HepG2 (cell line): Measurements from ENCODE around the gene C5. TPM values are rescaled to one million over a fixed set of nuclear protein-coding genes. Genes with fewer than 3 reads are reported as not detected.

ENCODE experiments used
- IKZF4 ChIP-seq: sonication (generic); formaldehyde crosslinking; IDR thresholded peaks from 2 replicates; pipeline ENCODE4 v1.5.1; 2020; ENCODE audit warnings: borderline replicate concordance, mild to moderate bottlenecking, low read depth, missing genetic modification reagents; ENCODE audit errors: not compliant biosample characterization
- KMT2A ChIP-seq: sonication (generic); formaldehyde crosslinking; IDR thresholded peaks from 2 replicates; pipeline ENCODE4 v1.4.0; 2020; ENCODE audit warnings: missing genetic modification reagents
- MYNN ChIP-seq: sonication (generic); formaldehyde crosslinking; IDR thresholded peaks from 2 replicates; pipeline ENCODE4 v1.4.0; 2020; ENCODE audit warnings: mild to moderate bottlenecking, low read depth, missing genetic modification reagents
- NCOA2 ChIP-seq: sonication (generic); formaldehyde crosslinking; IDR thresholded peaks from 2 replicates; pipeline ENCODE4 v1.8.0; 2022; ENCODE audit warnings: inconsistent platforms
- POGZ ChIP-seq: sonication (generic); formaldehyde crosslinking; IDR thresholded peaks from 2 replicates; pipeline ENCODE4 v1.4.0; 2020; ENCODE audit warnings: mild to moderate bottlenecking, missing genetic modification reagents
- RFX3 ChIP-seq: IDR thresholded peaks from 2 replicates; pipeline ENCODE4 v1.6.1; 2016; ENCODE audit warnings: missing biosample characterization, missing genetic modification reagents
- ZMYM3 ChIP-seq: sonication (generic); formaldehyde crosslinking; IDR thresholded peaks from 2 replicates; pipeline ENCODE4 v1.5.1; 2020; ENCODE audit warnings: mild to moderate bottlenecking, missing genetic modification reagents
- ZMYM4 ChIP-seq: sonication (generic); formaldehyde crosslinking; IDR thresholded peaks from 2 replicates; pipeline ENCODE4 v1.8.1; 2023; ENCODE audit warnings: mild to moderate bottlenecking, missing genetic modification reagents
- ZNF264 ChIP-seq: sonication (generic); formaldehyde crosslinking; IDR thresholded peaks from 2 replicates; pipeline ENCODE4 v1.4.0; 2020; ENCODE audit warnings: missing genetic modification reagents
- ZNF335 ChIP-seq: sonication (generic); formaldehyde crosslinking; IDR thresholded peaks from 2 replicates; pipeline ENCODE4 v1.4.0; 2020; ENCODE audit warnings: missing genetic modification reagents
- ZNF354B ChIP-seq: sonication (generic); formaldehyde crosslinking; IDR thresholded peaks from 2 replicates; pipeline ENCODE4 v1.8.0; 2022; ENCODE audit warnings: mild to moderate bottlenecking, missing genetic modification reagents
- ZNF550 ChIP-seq: sonication (generic); formaldehyde crosslinking; IDR thresholded peaks from 2 replicates; pipeline ENCODE4 v1.4.0; 2020; ENCODE audit warnings: mild to moderate bottlenecking, missing genetic modification reagents, borderline replicate concordance
- ZNF615 ChIP-seq: sonication (generic); formaldehyde crosslinking; IDR thresholded peaks from 2 replicates; pipeline ENCODE4 v1.5.0; 2020; ENCODE audit warnings: mild to moderate bottlenecking, missing genetic modification reagents, borderline replicate concordance
- polyA plus RNA-seq, 8 experiments: library from polyadenylated mRNA; depleted of rRNA in 3 of 8; stranded (reverse) in 7 of 8; unstranded in 1 of 8; fragments of >200 nt; fragmentation: Illumina TruSeq in 4 of 8; extraction: Trizol in 4 of 8; gene quantifications; 2 replicates each; pipeline versions ENCODE4 v1.2.1 to v1.2.3, GENCODE V29; 2011 to 2016; ENCODE audit warnings: low read depth in 4 of 8, missing spikeins in 1 of 8, mixed read lengths in 1 of 8; ENCODE audit not compliant: insufficient read depth in 1 of 8
- total RNA-seq, 5 experiments: library from RNA; depleted of rRNA; stranded (reverse); fragments of >200 nt; fragmentation: Illumina TruSeq; extraction: Trizol; gene quantifications; 2 replicates each; pipeline ENCODE4 v1.2.3, GENCODE V29; 2016; ENCODE audit warnings: low read depth in 1 of 5
- TF ChIP-seq, protein P1 (sequence below), 2 experiments: sonication (generic) in 1 of 2; formaldehyde crosslinking in 1 of 2; IDR thresholded peaks; 2 replicates each; pipeline versions ENCODE4 v1.5.1 to v1.6.1; 2011 to 2020; ENCODE audit warnings: borderline replicate concordance in 1 of 2, low read depth in 1 of 2, low read length in 1 of 2, mild to moderate bottlenecking in 1 of 2, missing genetic modification reagents in 1 of 2, moderate library complexity in 1 of 2
- TF ChIP-seq, protein P2 (sequence below): sonication (generic); formaldehyde crosslinking; IDR thresholded peaks from 2 replicates; pipeline ENCODE4 v1.4.0; 2020; ENCODE audit warnings: missing genetic modification reagents
- TF ChIP-seq, protein P3 (sequence below): sonication (generic); formaldehyde crosslinking; IDR thresholded peaks from 2 replicates; pipeline ENCODE4 v1.8.0; 2022; ENCODE audit warnings: mild to moderate bottlenecking, missing genetic modification reagents, borderline replicate concordance
- TF ChIP-seq, protein P4 (sequence below): IDR thresholded peaks from 2 replicates; pipeline ENCODE4 v1.6.1; 2016; ENCODE audit warnings: low read depth
- TF ChIP-seq, protein P5 (sequence below): sonication (generic); formaldehyde crosslinking; IDR thresholded peaks from 2 replicates; pipeline ENCODE4 v1.5.1; 2020; ENCODE audit warnings: missing genetic modification reagents, mild to moderate bottlenecking, borderline replicate concordance
- TF ChIP-seq, protein P6 (sequence below): sonication (generic); formaldehyde crosslinking; IDR thresholded peaks from 2 replicates; pipeline ENCODE4 v1.5.0; 2020; ENCODE audit warnings: missing genetic modification reagents

C5 gene
- total and polyA plus RNA-seq, 2 of the 13 experiments (the other 11 are each of a cell fraction or from before 2014, with no cell fraction given): 57.6 to 192 TPM

DNA sequence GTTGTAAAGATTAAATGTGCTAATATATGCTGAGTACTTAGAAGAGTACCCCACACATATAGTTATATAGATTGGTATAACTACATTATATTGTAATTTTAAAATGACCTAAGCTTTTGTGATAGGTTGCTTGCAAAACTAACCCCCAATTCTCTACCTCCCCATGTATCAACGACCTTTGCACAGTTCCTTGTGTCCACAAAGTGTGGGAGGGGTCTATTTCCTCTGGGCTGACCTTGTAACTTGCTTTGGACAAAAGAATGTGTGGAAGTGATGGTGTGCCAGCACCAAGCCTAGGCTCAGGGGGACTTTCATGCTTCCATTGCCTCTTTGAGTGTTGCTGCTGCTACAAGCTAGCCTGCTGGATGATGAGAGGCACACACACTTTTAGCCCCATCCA, 20.6 kb downstream of the C5 start (continued):
- TF ChIP-seq, protein P1, sequence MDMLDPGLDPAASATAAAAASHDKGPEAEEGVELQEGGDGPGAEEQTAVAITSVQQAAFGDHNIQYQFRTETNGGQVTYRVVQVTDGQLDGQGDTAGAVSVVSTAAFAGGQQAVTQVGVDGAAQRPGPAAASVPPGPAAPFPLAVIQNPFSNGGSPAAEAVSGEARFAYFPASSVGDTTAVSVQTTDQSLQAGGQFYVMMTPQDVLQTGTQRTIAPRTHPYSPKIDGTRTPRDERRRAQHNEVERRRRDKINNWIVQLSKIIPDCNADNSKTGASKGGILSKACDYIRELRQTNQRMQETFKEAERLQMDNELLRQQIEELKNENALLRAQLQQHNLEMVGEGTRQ (IDR thresholded peaks at IDR 0.05; ENCODE audit: low read depth, low read length): no peak
- TF ChIP-seq, protein P1 (CRISPR knock-in tag; IDR thresholded peaks at IDR 0.05; ENCODE audit: borderline replicate concordance): no peak
- TF ChIP-seq ZMYM4 (CRISPR knock-in tag) (peak; percentile 58; the same call in 1 of the 2 replicates), NCOA2 (CRISPR knock-in tag) (no peak), POGZ (CRISPR knock-in tag) (peak; percentile 59; the same call in 1 of the 2 replicates), IKZF4 (CRISPR knock-in tag) (no peak), ZNF615 (CRISPR knock-in tag) (no peak), ZNF550 (no peak), ZNF264 (CRISPR knock-in tag) (no peak), ZNF335 (CRISPR knock-in tag) (no peak), KMT2A (CRISPR knock-in tag) (no peak), ZNF354B (no peak), ZMYM3 (CRISPR knock-in tag) (0 out of 2 replicates have a peak, but pooled peaks have one; percentile 22), RFX3 (CRISPR knock-in tag) (no peak), MYNN (CRISPR knock-in tag) (no peak)
- TF ChIP-seq, protein P2, sequence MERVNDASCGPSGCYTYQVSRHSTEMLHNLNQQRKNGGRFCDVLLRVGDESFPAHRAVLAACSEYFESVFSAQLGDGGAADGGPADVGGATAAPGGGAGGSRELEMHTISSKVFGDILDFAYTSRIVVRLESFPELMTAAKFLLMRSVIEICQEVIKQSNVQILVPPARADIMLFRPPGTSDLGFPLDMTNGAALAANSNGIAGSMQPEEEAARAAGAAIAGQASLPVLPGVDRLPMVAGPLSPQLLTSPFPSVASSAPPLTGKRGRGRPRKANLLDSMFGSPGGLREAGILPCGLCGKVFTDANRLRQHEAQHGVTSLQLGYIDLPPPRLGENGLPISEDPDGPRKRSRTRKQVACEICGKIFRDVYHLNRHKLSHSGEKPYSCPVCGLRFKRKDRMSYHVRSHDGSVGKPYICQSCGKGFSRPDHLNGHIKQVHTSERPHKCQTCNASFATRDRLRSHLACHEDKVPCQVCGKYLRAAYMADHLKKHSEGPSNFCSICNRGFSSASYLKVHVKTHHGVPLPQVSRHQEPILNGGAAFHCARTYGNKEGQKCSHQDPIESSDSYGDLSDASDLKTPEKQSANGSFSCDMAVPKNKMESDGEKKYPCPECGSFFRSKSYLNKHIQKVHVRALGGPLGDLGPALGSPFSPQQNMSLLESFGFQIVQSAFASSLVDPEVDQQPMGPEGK (CRISPR knock-in tag): peak; percentile 65
- TF ChIP-seq, protein P3, sequence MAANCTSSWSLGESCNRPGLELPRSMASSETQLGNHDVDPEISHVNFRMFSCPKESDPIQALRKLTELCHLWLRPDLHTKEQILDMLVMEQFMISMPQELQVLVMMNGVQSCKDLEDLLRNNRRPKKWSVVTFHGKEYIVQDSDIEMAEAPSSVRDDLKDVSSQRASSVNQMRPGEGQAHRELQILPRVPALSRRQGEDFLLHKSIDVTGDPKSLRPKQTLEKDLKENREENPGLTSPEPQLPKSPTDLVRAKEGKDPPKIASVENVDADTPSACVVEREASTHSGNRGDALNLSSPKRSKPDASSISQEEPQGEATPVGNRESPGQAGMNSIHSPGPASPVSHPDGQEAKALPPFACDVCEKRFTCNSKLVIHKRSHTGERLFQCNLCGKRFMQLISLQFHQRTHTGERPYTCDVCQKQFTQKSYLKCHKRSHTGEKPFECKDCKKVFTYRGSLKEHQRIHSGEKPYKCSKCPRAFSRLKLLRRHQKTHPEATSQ (CRISPR knock-in tag): no peak
- TF ChIP-seq, protein P4, sequence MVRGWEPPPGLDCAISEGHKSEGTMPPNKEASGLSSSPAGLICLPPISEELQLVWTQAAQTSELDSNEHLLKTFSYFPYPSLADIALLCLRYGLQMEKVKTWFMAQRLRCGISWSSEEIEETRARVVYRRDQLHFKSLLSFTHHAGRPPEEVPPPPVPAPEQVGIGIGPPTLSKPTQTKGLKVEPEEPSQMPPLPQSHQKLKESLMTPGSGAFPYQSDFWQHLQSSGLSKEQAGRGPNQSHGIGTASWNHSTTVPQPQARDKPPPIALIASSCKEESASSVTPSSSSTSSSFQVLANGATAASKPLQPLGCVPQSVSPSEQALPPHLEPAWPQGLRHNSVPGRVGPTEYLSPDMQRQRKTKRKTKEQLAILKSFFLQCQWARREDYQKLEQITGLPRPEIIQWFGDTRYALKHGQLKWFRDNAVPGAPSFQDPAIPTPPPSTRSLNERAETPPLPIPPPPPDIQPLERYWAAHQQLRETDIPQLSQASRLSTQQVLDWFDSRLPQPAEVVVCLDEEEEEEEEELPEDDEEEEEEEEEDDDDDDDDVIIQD (CRISPR knock-in tag): peak; percentile 54; the same call in 1 of the 2 replicates
- TF ChIP-seq, protein P5, sequence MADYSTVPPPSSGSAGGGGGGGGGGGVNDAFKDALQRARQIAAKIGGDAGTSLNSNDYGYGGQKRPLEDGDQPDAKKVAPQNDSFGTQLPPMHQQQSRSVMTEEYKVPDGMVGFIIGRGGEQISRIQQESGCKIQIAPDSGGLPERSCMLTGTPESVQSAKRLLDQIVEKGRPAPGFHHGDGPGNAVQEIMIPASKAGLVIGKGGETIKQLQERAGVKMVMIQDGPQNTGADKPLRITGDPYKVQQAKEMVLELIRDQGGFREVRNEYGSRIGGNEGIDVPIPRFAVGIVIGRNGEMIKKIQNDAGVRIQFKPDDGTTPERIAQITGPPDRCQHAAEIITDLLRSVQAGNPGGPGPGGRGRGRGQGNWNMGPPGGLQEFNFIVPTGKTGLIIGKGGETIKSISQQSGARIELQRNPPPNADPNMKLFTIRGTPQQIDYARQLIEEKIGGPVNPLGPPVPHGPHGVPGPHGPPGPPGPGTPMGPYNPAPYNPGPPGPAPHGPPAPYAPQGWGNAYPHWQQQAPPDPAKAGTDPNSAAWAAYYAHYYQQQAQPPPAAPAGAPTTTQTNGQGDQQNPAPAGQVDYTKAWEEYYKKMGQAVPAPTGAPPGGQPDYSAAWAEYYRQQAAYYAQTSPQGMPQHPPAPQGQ (CRISPR knock-in tag): no peak
- TF ChIP-seq, protein P6, sequence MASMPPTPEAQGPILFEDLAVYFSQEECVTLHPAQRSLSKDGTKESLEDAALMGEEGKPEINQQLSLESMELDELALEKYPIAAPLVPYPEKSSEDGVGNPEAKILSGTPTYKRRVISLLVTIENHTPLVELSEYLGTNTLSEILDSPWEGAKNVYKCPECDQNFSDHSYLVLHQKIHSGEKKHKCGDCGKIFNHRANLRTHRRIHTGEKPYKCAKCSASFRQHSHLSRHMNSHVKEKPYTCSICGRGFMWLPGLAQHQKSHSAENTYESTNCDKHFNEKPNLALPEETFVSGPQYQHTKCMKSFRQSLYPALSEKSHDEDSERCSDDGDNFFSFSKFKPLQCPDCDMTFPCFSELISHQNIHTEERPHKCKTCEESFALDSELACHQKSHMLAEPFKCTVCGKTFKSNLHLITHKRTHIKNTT (CRISPR knock-in tag): no peak
